HG03060 (cell line): Measurements from ENCODE around the gene C16orf96.

Experiments used
- ATAC-seq: cut with Tn5 transposase; IDR thresholded peaks from one replicate; pipeline ENCODE4 v1.9.1; 2021; ENCODE audit warnings: low read depth, moderate number of reproducible peaks; ENCODE audit not compliant: unreplicated experiment

The C16orf96 gene

GRCh38 chr16:4613636-4614570 is 57.8 kb downstream of the C16orf96 start:
- ATAC-seq, result no peak

GRCh38 chr16:4614571-4615383 is 58.6 kb downstream of the C16orf96 start, which contains the start of gene UBALD1:
UBALD1 (minus strand) TSS chr16:4614888; CDS start chr16:4614797, 91 bp downstream.
- peak; percentile 46 for ATAC-seq

- no peak for ATAC-seq
Observed at GRCh38 chr16:4615384-4616046, 59.4 kb downstream of the C16orf96 start.

GRCh38 chr16:4616047-4616811 is 60.1 kb downstream of the C16orf96 start:
- peak; percentile 81 for ATAC-seq

- ATAC-seq, result no peak
Observed at GRCh38 chr16:4617880-4618279, 61.7 kb downstream of the C16orf96 start.

GRCh38 chr16:4618645-4619418 is 62.7 kb downstream of the C16orf96 start:
- ATAC-seq, result no peak

- ATAC-seq, result no peak
Observed at GRCh38 chr16:4623593-4623992, 67.5 kb downstream of the C16orf96 start.

- ATAC-seq, result peak; percentile 50
Observed at GRCh38 chr16:4624015-4624826, 68.1 kb downstream of the C16orf96 start, which contains the start of gene MGRN1. MGRN1 (plus strand) TSS chr16:4624826; CDS start chr16:4624961, 135 bp downstream.

- ATAC-seq, result peak; percentile 36
Observed at GRCh38 chr16:4624827-4625559, 68.9 kb downstream of the C16orf96 start.

GRCh38 chr16:4625560-4626159 is 69.5 kb downstream of the C16orf96 start:
- ATAC-seq, result no peak

- no peak for ATAC-seq
Observed at GRCh38 chr16:4626396-4626795, 70.3 kb downstream of the C16orf96 start.

- no peak for ATAC-seq
Observed at GRCh38 chr16:4628283-4628682, 72.1 kb downstream of the C16orf96 start.

GRCh38 chr16:4631444-4631843 is 75.3 kb downstream of the C16orf96 start:
- no peak for ATAC-seq

GRCh38 chr16:4633910-4634635 is 77.9 kb downstream of the C16orf96 start:
- ATAC-seq, result no peak

- ATAC-seq, result no peak
Observed at GRCh38 chr16:4634768-4635167, 78.6 kb downstream of the C16orf96 start.

- ATAC-seq, result no peak
Observed at GRCh38 chr16:4636196-4636595, 80.1 kb downstream of the C16orf96 start.
